Right forelimb (tissue), 1 donor: Measurements from ENCODE around the gene CFL1.

Source experiments
- DNase-seq: peaks from one replicate; pipeline ENCODE4 v3.0.0-alpha.2; 2018

The CFL1 gene

DNA sequence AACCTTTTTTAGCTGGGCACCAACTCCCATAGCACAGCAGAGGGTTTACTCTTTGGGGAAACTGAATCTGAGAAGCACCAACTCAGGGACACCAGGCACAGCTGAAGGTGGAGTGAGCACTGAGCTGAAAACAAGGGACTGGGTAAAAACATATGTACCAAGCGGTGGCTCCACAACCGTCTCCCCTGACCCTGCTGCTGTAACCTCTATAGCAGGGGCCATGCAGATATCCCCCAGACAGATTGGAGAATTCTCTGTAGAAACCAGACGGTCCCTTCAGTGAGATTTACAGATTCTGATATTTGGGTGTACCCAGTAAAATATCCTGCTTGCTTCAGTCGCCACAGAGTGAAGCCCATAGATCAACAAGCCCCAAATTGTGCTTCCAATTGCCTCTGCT is 28.5 kb downstream of the CFL1 start:
- DNase-seq, result no peak

DNA sequence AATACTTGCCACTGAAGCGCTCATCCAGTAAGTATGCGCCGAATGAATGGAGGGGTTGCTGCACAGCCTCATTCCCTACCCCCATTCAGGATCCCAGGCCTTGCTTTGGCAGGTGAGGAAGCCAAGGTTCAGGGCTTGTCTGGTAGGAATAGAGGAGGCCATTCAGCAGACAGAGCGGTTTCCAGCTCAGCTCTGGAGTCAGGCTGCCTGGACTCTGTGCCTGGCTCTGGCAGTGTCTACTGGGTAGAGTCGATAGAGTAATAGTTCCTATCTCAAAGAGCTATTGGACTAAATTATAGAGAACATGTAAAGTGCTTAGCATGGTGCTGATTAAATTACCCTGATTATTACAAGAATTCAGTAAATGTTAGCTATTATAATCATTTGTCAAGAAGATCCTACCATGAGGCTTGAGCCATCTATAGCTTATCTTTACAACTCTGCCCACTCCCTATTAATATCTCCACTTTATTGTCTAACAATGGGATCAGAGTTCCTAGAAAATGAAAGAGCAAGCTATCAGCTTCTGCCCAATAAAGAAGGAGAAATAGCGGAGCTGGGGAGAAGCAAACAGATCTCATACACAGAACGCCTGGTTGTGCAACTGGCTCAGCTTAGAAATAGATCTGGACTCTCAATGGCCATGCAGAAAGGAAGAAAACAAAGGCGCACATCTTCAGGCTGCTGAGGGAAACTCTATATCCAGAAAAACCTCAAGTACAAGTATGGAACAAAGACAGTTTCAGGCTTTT is 30.8 kb downstream of the CFL1 start:
- DNase-seq, result no peak

DNA sequence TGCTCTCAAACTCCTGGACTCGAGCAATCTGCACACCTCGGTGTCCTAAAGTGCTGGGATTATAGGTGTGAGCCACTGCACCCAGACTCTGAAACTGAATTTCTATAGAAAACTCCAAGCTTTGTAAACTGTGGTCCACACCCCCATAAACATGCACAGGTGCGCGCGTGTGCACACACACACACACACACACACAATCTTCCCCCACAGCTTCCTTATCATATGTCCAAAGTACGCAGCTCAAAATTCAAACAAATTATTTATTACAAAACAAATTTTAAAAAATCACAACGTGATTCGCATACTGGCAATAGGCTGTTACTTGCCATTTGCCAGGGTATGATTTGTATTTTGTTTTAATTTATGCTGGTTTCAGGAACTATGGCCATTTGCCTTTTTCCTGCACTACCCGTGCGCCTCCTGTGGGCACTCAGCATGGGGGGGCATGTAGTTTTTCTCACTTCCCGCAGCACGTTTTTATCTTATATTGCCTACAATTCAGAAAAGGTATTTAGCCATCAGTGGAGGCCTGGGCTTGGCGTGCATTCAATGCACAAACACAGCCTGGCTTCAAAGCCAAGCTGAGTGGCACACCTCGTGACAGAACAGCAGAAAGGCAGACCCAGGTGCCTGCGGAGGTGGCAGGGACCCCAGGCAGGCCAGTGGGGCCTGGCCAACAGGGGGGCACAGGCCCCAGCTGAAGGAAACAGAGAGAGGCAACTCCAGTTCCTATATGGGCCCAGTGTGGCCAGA is 35.0 kb downstream of the CFL1 start:
- no peak for DNase-seq

DNA sequence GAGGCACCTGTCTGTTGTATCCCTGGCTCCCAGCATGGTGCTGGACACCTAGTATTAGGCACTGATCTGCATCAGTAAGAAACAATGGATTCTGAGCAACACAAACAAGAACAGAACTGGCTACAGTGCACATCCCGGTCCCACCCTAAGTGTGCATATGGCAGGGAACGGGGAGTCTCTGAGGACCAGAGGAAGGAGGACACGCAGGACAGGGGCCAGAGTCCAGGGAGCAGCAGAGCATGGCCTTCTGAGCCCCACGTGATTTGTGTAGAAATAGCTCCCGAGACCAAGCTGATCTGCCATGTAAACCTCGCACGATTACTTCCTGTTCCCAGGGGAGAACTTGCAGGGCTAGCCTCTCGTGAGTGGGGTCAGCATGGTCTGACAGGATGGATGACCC is 36.9 kb downstream of the CFL1 start:
- DNase-seq, result no peak

DNA sequence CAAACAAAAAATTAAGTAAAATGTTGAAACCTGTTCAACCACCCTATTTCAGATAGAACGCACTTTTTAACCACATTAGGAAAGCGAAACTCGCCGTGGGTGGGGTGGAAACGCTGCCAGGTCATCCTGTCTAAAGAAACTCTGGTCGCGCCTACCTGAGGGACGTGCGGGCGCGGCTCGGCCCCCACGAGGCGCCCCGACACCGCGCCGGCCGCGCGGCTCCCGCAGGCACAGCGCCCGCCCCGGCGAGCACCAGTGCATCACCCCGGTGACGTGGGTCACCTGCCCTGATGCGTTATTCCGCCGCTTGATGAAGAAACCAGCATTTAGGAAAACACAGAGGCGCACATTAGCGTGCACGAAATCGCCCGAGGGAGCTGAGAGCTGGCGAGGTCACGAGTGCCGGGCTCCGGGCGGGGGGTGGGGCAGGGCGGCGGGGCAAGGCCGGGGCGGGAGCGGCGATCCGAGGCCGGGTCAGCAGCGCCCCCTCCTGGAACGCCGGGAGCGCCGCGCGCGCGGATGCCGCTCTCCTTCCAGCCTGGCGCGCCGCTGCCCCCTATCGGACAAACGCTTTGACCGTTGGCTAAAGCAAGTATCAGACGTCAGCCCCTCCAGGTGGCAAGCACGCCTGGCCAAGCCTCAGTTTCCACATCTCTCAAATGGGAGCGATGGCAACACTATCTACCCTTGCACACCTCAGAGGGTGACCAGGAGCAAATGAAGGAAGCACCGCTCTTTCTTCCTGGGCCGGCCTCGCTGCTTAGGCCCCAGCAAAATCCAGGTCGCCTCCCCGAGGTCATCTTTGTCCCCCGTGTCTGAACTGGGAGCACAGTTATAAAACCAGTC is 39.9 kb downstream of the CFL1 start:
- DNase-seq, result peak; percentile 96

DNA sequence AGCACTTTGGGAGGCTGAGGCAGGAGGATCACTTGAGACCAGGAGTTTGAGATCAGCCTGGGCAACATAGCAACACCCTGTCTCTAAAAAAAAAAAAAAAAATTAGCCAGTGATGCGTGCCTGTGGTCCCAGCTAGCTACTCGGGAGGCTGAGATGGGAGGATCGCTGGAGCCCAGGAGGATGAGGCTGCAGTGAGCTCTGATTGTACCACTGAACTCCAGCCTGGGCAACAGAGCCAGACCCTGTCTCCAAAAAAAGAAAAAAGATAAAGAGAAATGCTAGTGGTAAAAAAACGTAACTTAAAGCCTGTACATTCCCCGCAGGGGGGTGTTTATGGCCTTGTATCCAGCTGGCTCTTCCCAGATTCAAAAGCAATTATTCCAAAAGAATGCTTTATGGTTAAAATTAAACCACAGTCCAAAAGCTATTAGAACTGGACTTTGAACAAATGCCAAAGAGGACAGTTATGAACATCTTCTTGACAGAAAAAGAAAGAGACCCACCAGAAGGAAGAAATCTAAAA is 40.6 kb downstream of the CFL1 start:
- no peak for DNase-seq

- no peak for DNase-seq
Measured at GRCh38 chr11:65816696-65817095, 41.3 kb downstream of the CFL1 start.

- no peak for DNase-seq
Measured at GRCh38 chr11:65814986-65815565, 42.9 kb downstream of the CFL1 start.

GRCh38 chr11:65814131-65814985 is 43.6 kb downstream of the CFL1 start:
- no peak for DNase-seq

- no peak for DNase-seq
Measured at GRCh38 chr11:65811764-65812475, 46.1 kb downstream of the CFL1 start.

GRCh38 chr11:65810046-65810868 is 47.7 kb downstream of the CFL1 start:
- DNase-seq, result no peak

DNA sequence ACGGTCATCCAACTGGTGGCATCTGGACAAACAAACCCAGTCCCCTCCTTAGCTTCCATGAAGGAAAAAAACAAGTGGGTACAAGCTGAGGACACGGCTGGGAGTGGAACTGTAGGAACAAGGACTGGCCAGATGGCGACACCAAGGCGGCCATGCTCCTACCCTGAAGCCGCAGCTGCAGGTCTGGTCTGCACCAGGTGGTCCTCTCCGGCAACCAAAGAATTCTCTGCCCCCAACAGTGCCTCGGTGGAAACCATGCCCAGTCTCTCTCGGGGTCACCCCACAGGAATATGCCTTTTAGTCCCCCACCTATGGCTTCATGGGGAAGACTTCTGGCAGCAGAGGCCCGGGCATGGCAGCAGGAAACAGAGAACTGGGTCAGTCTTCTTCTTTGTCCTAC is 48.5 kb downstream of the CFL1 start:
- DNase-seq, result no peak

- DNase-seq, result no peak
Measured at GRCh38 chr11:65808744-65809341, 49.1 kb downstream of the CFL1 start.

DNA sequence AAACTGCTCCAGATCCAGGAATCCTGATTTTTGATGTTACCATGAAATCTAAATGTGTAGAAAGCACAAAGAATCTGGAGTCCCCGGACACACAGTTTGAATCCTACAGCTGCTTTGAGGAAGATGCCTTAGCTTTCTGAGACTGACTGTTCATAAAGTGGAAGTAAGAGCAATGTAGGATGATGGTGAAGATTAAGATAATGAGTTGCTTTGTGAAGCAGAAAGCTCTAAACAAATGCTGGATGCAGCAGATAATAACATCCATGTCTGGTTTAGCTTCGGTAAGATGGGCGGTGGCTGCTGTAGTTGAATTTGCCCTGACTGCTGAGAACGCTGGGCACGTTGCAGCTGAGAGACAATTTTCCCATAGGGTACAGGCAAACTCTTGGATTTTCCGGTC is 51.0 kb downstream of the CFL1 start:
- DNase-seq, result no peak
